HUES64 (cell line): ENCODE results near the gene CIAO3.
A peak's percentile ranks its signal among the peaks of the same experiment; 100 is the strongest.
"Not testable (repeated sequence)": the region's sequence is repeated elsewhere in the genome, so short reads cannot be mapped to it uniquely, and the experiment has no call there.

Experiments used
- H3K27ac ChIP-seq: 2 replicates; pipeline ENCODE4 v1.7.0; 2013; ENCODE audit warnings: low read depth, low read length, inconsistent platforms
- H3K27me3 ChIP-seq: 2 replicates; pipeline ENCODE4 v1.6.1; 2013; ENCODE audit warnings: mild to moderate bottlenecking, low read length; ENCODE audit not compliant: insufficient read depth
- H3K36me3 ChIP-seq: 2 replicates; pipeline ENCODE4 v1.6.1; 2013; ENCODE audit warnings: mild to moderate bottlenecking, low read length; ENCODE audit not compliant: insufficient read depth
- H3K4me1 ChIP-seq: 2 replicates; pipeline ENCODE4 v1.6.1; 2013; ENCODE audit warnings: mild to moderate bottlenecking, low read length, moderate library complexity; ENCODE audit not compliant: insufficient read depth
- H3K4me3 ChIP-seq: 2 replicates; pipeline ENCODE4 v1.5.1; 2013; ENCODE audit warnings: mild to moderate bottlenecking, low read length, moderate library complexity
- H3K9ac ChIP-seq: 2 replicates; pipeline ENCODE4 v1.6.1; 2013; ENCODE audit warnings: mild to moderate bottlenecking, low read depth, low read length
- H3K9me3 ChIP-seq: 2 replicates; pipeline ENCODE4 v1.6.1; 2013; ENCODE audit warnings: low read depth, low read length; ENCODE audit not compliant: insufficient read depth
- WGBS: fragments of 150-250, 120-280 bp; methylation state at CpG from one replicate; pipeline ENCODE4 v1.1.7; 2013; ENCODE audit warnings: missing lambda C conversion rate; 5-methylcytosine and 5-hydroxymethylcytosine counted together

Gene CIAO3

GRCh38 chr16:693364-693763 is 47.4 kb downstream of the CIAO3 start:
- no peak overlapping the region for H3K27ac ChIP-seq
- no peaks in the 10 kb centered on the region for H3K36me3 ChIP-seq
- H3K27me3 ChIP-seq, result peaks cover 71% of the 10 kb centered on the region
- no peak overlapping the region; the same call in 1 of the 2 replicates for H3K9ac ChIP-seq
- no peaks in the 10 kb centered on the region for H3K4me1 ChIP-seq
- H3K4me3 ChIP-seq, result peak overlapping the region; percentile 56
- H3K9me3 ChIP-seq, result no peaks in the 10 kb centered on the region
- WGBS, result 34% methylated on average over 22 of the region's 22 CpGs

DNA sequence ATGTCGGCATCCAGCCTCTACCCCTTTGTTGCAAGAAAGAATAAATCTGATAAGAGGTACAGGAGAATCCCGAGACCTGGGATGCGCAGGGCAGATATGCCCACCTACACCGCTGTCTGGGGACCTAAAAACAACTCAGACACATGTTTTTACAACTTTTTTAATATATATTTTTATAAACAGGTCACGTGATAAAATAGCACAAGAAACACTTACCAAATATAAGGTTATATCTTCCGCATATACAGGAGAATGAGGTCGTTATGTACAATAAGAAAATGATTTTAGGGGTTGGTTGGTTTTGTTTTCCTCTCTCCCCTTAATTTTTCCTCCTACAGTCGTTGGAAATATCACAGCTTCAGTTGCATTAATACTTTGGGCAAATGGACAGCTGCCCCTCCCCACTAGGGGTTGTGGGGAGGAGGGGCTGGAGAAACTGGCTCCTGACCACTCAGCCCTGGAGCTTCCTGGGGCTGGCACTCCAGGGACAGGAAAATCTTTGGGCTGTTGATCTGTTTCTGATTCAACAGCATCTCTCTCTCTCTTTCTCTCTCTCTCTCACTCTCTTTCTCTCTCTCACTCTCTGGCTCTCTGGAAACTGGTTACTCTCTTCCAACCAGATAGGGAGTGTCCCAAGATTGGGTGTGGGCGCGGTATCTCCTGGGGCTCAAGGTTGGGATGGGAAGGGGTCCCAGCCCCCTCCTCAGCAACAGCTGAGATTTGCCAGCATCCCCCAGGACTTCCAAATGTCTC is 48.3 kb downstream of the CIAO3 start:
- Histone ChIP-seq H3K4me3 (no peak overlapping the region), H3K36me3 (no peaks in the 10 kb centered on the region), H3K9me3 (no peaks in the 10 kb centered on the region), H3K4me1 (no peaks in the 10 kb centered on the region), H3K27me3 (peaks cover 64% of the 10 kb centered on the region), H3K9ac (no peak overlapping the region), H3K27ac (no peak overlapping the region)
- WGBS, result 81% methylated on average over 6 of the region's 10 CpGs

GRCh38 chr16:691242-691641 is 49.6 kb downstream of the CIAO3 start:
- Histone ChIP-seq H3K27me3 (peaks cover 52% of the 10 kb centered on the region), H3K36me3 (peaks cover 12% of the 10 kb centered on the region)
- WGBS, result 91% methylated on average over 16 of the region's 16 CpGs
- H3K9me3 ChIP-seq, H3K27ac ChIP-seq, H3K4me1 ChIP-seq, H3K4me3 ChIP-seq, H3K9ac ChIP-seq: not testable (repeated sequence)

- Histone ChIP-seq H3K9me3 (no peaks in the 10 kb centered on the region), H3K36me3 (peaks cover 19% of the 10 kb centered on the region), H3K4me3 (peak overlapping the region; percentile 73), H3K9ac (peak overlapping the region; percentile 78), H3K4me1 (no peaks in the 10 kb centered on the region), H3K27ac (peak overlapping the region; percentile 72; the same call in 1 of the 2 replicates), H3K27me3 (peaks cover 34% of the 10 kb centered on the region)
- 90% methylated on average over 26 of the region's 26 CpGs for WGBS
These were observed 51.5 kb downstream of the CIAO3 start for GRCh38 chr16:689175-689897.

GRCh38 chr16:687499-687898 is 53.3 kb downstream of the CIAO3 start:
- Histone ChIP-seq H3K27me3 (peaks cover 15% of the 10 kb centered on the region), H3K9me3 (no peaks in the 10 kb centered on the region), H3K9ac (no peak overlapping the region), H3K4me1 (peaks cover 5% of the 10 kb centered on the region; the same call in 1 of the 2 replicates), H3K36me3 (peaks cover 27% of the 10 kb centered on the region), H3K27ac (no peak overlapping the region), H3K4me3 (no peak overlapping the region)
- WGBS, result 93% methylated on average over 19 of the region's 19 CpGs

GRCh38 chr16:686459-687260 is 54.1 kb downstream of the CIAO3 start:
- no peak overlapping the region for H3K4me3 ChIP-seq
- 96% methylated on average over 51 of the region's 51 CpGs for WGBS
- H3K27me3 ChIP-seq, result peaks cover 7% of the 10 kb centered on the region
- H3K4me1 ChIP-seq, result peaks cover 5% of the 10 kb centered on the region; the same call in 1 of the 2 replicates
- no peaks in the 10 kb centered on the region for H3K9me3 ChIP-seq
- H3K36me3 ChIP-seq, result peaks cover 35% of the 10 kb centered on the region
- H3K27ac ChIP-seq, result no peak overlapping the region
- no peak overlapping the region for H3K9ac ChIP-seq

DNA sequence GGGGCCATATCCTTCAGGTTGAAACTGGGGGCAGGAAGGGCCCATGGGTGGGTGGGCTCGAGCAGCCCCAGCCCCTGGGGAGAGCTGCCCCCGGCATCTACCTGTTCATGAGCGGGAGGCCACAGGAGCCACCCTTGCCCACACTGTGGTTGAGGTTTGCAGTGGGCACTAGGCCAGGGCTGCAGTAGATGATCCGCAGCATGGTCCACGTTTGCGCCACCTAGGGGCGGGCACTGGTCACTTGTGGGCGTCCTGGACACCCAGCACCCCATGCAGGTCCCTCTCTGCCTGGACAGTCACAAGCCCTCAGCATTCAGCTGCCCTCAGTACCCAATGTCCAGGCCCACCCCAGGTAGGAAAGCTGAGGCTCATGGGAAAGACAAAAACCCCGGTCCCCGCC is 54.8 kb downstream of the CIAO3 start:
- H3K9ac ChIP-seq, result no peak overlapping the region
- H3K4me1 ChIP-seq, result peaks cover 10% of the 10 kb centered on the region; the same call in 1 of the 2 replicates
- peaks cover 3% of the 10 kb centered on the region for H3K27me3 ChIP-seq
- 84% methylated on average over 10 of the region's 10 CpGs for WGBS
- H3K27ac ChIP-seq, result no peak overlapping the region
- H3K36me3 ChIP-seq, result peaks cover 40% of the 10 kb centered on the region
- no peaks in the 10 kb centered on the region for H3K9me3 ChIP-seq
- no peak overlapping the region for H3K4me3 ChIP-seq

DNA sequence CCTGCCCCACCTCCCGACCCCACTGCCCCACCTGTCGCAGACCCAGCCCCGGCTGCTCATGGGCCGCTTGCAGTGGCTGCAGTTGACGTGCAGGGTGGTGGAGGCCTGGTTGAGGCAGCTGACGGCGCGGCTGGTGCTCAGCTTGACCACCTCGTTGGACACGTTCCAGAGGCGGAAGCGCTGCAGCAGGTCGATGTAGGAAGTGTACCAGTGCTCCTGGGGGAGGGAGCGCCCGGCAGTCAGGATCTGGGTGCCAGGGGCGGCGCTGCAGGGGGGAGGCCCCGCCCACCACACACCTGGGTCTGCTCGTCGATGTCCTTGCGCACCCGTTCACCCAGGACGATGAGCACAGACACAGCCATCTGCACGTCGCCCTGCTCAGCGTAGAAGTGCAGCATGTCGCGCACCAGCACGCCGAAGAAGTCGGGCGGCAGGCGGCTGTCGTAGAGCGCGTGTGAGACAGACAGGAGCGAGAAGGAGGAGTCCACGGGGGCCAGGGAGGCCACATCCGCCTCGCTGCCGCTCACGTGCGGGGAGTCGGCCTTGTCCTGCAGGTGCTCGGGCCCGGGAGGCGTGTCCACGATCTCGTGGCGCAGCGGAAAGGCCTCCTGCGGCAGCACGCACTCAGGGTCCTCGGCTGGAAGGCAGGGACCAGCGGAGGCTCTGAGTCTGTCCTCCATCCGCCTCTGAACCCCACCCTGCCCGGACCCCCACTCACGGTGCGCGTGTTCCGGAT is 55.7 kb downstream of the CIAO3 start:
- Histone ChIP-seq H3K36me3 (peaks cover 40% of the 10 kb centered on the region), H3K9ac (no peak overlapping the region), H3K4me1 (peaks cover 10% of the 10 kb centered on the region; the same call in 1 of the 2 replicates), H3K9me3 (no peaks in the 10 kb centered on the region), H3K27ac (no peak overlapping the region), H3K27me3 (no peaks in the 10 kb centered on the region), H3K4me3 (no peak overlapping the region)
- WGBS, result 95% methylated on average over 61 of the region's 61 CpGs

GRCh38 chr16:684071-684794 is 56.6 kb downstream of the CIAO3 start, which contains the start of gene JMJD8:
Gene JMJD8 (minus strand): TSS chr16:684334. CDS start chr16:684319, 15 bp downstream.
- peaks cover 40% of the 10 kb centered on the region for H3K36me3 ChIP-seq
- peak within 1 kb of the TSS; percentile 85 for H3K9ac ChIP-seq
- H3K4me3 ChIP-seq, result peak within 1 kb of the TSS; percentile 83
- 8% methylated on average over 91 of the region's 91 CpGs for WGBS
- no peaks in the 10 kb centered on the region for H3K27me3 ChIP-seq
- peaks cover 10% of the 10 kb centered on the region; the same call in 1 of the 2 replicates for H3K4me1 ChIP-seq
- no peaks in the 10 kb centered on the region for H3K9me3 ChIP-seq
- peak within 1 kb of the TSS; percentile 64; the same call in 1 of the 2 replicates for H3K27ac ChIP-seq
